MM.1S (cell line): ENCODE results near the gene ART5.

Experiments
- DNase-seq: peaks from one replicate; pipeline ENCODE4 v3.0.0-alpha.2; 2015
- H2AFZ ChIP-seq: fragments of 300-600 bp; sonication (generic); 2 replicates; pipeline ENCODE4 v1.6.0; 2016; ENCODE audit warnings: antibody characterized with exemption, low read length
- H3F3A ChIP-seq: fragments of 300-600 bp; sonication (generic); 2 replicates; pipeline ENCODE4 v1.6.1; 2016; ENCODE audit warnings: mild to moderate bottlenecking, antibody characterized with exemption, low read length, moderate library complexity, mixed read lengths; ENCODE audit not compliant: insufficient read depth
- H3K27ac ChIP-seq: fragments of 300-600 bp; sonication (generic); 2 replicates; pipeline ENCODE4 v1.5.1; 2016; ENCODE audit warnings: mild to moderate bottlenecking, low read length
- H3K27me3 ChIP-seq: fragments of 300-600 bp; sonication (generic); replicated peaks from 2 replicates; pipeline ENCODE4 v1.6.0; 2016; ENCODE audit warnings: low read length; ENCODE audit not compliant: insufficient read depth
- H3K36me3 ChIP-seq: fragments of 300-600 bp; sonication (generic); replicated peaks from 2 replicates; pipeline ENCODE4 v1.6.1; 2016; ENCODE audit warnings: mild to moderate bottlenecking, low read length, mixed read lengths; ENCODE audit not compliant: insufficient read depth
- H3K4me1 ChIP-seq: fragments of 300-600 bp; sonication (generic); 2 replicates; pipeline ENCODE4 v1.6.1; 2016; ENCODE audit warnings: low read length, mixed read lengths
- H3K4me2 ChIP-seq: fragments of 300-600 bp; sonication (generic); 2 replicates; pipeline ENCODE4 v1.6.0; 2016; ENCODE audit warnings: low read depth, low read length
- H3K4me3 ChIP-seq: fragments of 300-600 bp; sonication (generic); 2 replicates; pipeline ENCODE4 v1.5.1; 2016; ENCODE audit warnings: low read length, mixed read lengths
- H3K79me2 ChIP-seq: fragments of 300-600 bp; sonication (generic); 2 replicates; pipeline ENCODE4 v1.6.1; 2016; ENCODE audit warnings: mixed run types, low read length, mixed read lengths
- H3K9ac ChIP-seq: fragments of 300-600 bp; sonication (generic); 2 replicates; pipeline ENCODE4 v1.6.1; 2016; ENCODE audit warnings: low read length, mixed read lengths
- H3K9me2 ChIP-seq: fragments of 300-600 bp; sonication (generic); replicated peaks from 2 replicates; pipeline ENCODE4 v1.6.1; 2016; ENCODE audit warnings: mild to moderate bottlenecking, low read length, mixed read lengths; ENCODE audit not compliant: insufficient read depth
- H3K9me3 ChIP-seq: fragments of 300-600 bp; sonication (generic); replicated peaks from 2 replicates; pipeline ENCODE4 v1.6.1; 2016; ENCODE audit warnings: mild to moderate bottlenecking, low read length, mixed read lengths; ENCODE audit not compliant: insufficient read depth
- H4K20me1 ChIP-seq: fragments of 300-600 bp; sonication (generic); 2 replicates; pipeline ENCODE4 v1.6.1; 2016; ENCODE audit warnings: mild to moderate bottlenecking, low read length, moderate library complexity, mixed read lengths; ENCODE audit not compliant: insufficient read depth
- EZH2 ChIP-seq: fragments of 300-600 bp; sonication (generic); optimal IDR thresholded peaks from 2 replicates; pipeline ENCODE3; 2017; ENCODE audit warnings: low read depth, mild to moderate bottlenecking, antibody characterized with exemption, low read length, mixed read lengths
- EZH2phosphoT487 ChIP-seq: fragments of 300-600 bp; sonication (generic); IDR thresholded peaks from 2 replicates; pipeline ENCODE4 v1.6.1; 2018; ENCODE audit warnings: antibody characterized with exemption, low read length
- TF ChIP-seq, protein P1 (sequence below): fragments of 300-600 bp; sonication (generic); IDR thresholded peaks from 2 replicates; pipeline ENCODE4 v1.5.1; 2016; ENCODE audit warnings: antibody characterized with exemption, low read length, mixed read lengths

The ART5 gene

DNA sequence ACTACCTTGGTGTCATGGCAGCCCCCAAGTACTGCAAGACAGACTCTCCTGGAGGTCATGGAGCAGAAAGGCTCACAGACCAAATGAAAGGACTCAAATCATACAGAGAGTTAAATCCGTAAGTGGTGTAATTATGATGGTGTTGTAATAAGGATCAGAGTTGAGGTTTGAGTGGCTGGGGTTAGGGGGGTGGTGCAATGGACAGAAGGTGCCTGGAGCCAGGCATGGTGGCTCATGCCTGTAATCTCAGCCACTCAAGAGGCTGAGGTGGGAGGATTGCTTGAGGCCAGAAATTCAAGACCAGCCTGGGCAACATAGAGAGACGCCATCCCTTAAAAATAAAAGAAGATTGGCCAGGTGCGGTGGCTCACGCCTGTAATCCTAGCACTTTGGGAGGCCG is 18.7 kb downstream of the ART5 start:
- Histone ChIP-seq H2AFZ (no peak overlapping the region), H3K9me3 (no peaks in the 10 kb centered on the region), H3K9ac (no peak overlapping the region), H3K27me3 (no peaks in the 10 kb centered on the region), H3K9me2 (no peaks in the 10 kb centered on the region), H3K4me2 (no peak overlapping the region), H3K79me2 (no peaks in the 10 kb centered on the region), H3K36me3 (no peaks in the 10 kb centered on the region), H3F3A (no peaks in the 10 kb centered on the region), H4K20me1 (no peaks in the 10 kb centered on the region), H3K4me3 (no peak overlapping the region), H3K4me1 (no peaks in the 10 kb centered on the region), H3K27ac (no peak overlapping the region)
- DNase-seq = no peak
- TF ChIP-seq EZH2 (no peak), EZH2phosphoT487 (no peak)
- TF ChIP-seq, protein P1, sequence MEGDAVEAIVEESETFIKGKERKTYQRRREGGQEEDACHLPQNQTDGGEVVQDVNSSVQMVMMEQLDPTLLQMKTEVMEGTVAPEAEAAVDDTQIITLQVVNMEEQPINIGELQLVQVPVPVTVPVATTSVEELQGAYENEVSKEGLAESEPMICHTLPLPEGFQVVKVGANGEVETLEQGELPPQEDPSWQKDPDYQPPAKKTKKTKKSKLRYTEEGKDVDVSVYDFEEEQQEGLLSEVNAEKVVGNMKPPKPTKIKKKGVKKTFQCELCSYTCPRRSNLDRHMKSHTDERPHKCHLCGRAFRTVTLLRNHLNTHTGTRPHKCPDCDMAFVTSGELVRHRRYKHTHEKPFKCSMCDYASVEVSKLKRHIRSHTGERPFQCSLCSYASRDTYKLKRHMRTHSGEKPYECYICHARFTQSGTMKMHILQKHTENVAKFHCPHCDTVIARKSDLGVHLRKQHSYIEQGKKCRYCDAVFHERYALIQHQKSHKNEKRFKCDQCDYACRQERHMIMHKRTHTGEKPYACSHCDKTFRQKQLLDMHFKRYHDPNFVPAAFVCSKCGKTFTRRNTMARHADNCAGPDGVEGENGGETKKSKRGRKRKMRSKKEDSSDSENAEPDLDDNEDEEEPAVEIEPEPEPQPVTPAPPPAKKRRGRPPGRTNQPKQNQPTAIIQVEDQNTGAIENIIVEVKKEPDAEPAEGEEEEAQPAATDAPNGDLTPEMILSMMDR = no peak

DNA sequence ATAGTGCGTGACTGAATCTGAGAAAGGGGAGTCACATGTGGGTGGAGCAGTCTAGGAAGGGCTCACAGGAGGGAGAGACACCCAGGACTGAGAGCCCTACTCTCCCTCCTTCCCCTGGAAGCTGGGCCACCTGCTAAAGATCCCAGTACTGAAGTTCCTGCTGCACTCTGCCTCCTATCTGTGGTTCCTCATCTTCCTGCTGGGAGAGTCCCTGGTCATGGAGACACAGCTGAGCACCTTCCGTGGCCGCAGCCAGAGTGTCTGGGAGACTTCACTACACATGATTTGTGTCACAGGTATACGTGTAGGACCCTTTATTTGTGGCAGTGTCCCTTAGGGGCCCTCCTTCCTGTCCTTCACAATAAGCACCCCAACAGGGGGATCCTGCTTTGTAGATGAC is 19.3 kb downstream of the ART5 start:
- TF ChIP-seq, protein P1 = no peak
- TF ChIP-seq EZH2 (no peak), EZH2phosphoT487 (no peak)
- H3K9me3 ChIP-seq = no peaks in the 10 kb centered on the region
- no peak for DNase-seq
- H3K9ac ChIP-seq = no peak overlapping the region
- no peaks in the 10 kb centered on the region for H3K79me2 ChIP-seq
- no peaks in the 10 kb centered on the region for H3K36me3 ChIP-seq
- no peaks in the 10 kb centered on the region for H4K20me1 ChIP-seq
- no peaks in the 10 kb centered on the region for H3F3A ChIP-seq
- no peak overlapping the region for H3K4me2 ChIP-seq
- no peaks in the 10 kb centered on the region for H3K27me3 ChIP-seq
- H3K9me2 ChIP-seq = no peaks in the 10 kb centered on the region
- no peak overlapping the region for H2AFZ ChIP-seq
- H3K27ac ChIP-seq = no peak overlapping the region
- H3K4me1 ChIP-seq = no peaks in the 10 kb centered on the region
- H3K4me3 ChIP-seq = no peak overlapping the region

DNA sequence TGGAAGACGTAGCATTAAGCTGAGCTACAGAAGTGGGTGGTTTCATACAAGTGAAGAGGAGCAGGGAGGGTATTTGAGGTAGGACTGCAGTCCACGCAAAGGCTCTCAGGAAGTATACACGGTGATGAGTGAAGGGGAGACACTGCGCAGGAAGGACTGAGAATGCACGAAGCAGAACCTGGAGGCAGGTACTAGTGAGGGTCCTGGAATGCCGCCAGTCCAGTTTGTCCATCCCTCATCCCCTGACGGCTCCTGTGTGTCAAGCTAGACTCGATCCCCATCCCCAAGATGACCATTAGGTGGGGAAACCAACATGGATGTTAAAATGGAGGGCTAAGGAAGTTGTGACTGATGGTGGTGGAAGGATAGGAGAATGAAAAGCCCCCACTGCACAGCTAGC is 23.8 kb downstream of the ART5 start:
- H4K20me1 ChIP-seq = no peaks in the 10 kb centered on the region
- H2AFZ ChIP-seq = no peak overlapping the region
- no peak overlapping the region for H3K27ac ChIP-seq
- H3K79me2 ChIP-seq = no peaks in the 10 kb centered on the region
- H3K27me3 ChIP-seq = no peaks in the 10 kb centered on the region
- no peaks in the 10 kb centered on the region for H3K36me3 ChIP-seq
- no peak overlapping the region for H3K4me2 ChIP-seq
- H3K9me2 ChIP-seq = no peaks in the 10 kb centered on the region
- peaks cover 4% of the 10 kb centered on the region; the same call in 1 of the 2 replicates for H3F3A ChIP-seq
- H3K9ac ChIP-seq = no peak overlapping the region
- peaks cover 14% of the 10 kb centered on the region for H3K4me1 ChIP-seq
- DNase-seq = no peak
- TF ChIP-seq, protein P1 = no peak
- TF ChIP-seq EZH2 = no peak
- no peak for TF ChIP-seq EZH2phosphoT487
- H3K4me3 ChIP-seq = no peak overlapping the region
- no peaks in the 10 kb centered on the region for H3K9me3 ChIP-seq
